Measurements from ENCODE around the gene PNPLA3.

- TF ChIP-seq CTCF (IDR thresholded peaks at IDR 0.05) (no peak), POLR2AphosphoS5 (IDR thresholded peaks at IDR 0.05) (no peak), POLR2A (IDR thresholded peaks at IDR 0.05) (no peak)
Measured at GRCh38 chr22:43978558-43978957, 55.0 kb downstream of the PNPLA3 start.
